ENCODE measurements around the gene TOR2A.

GRCh38 chr9:127771570-127772189 lies 36.6 kb upstream of the TOR2A start:
- TF ChIP-seq EZH2 (IDR thresholded peaks at IDR 0.05) (no peak), POLR2AphosphoS5 (IDR thresholded peaks at IDR 0.05; ENCODE audit: borderline replicate concordance, low read depth, low read length) (no peak), FOXP2 (optimal IDR thresholded peaks at IDR 0.05; ENCODE audit: control extremely low read depth, extremely low read length, insufficient read depth) (no peak)
